Esophagus muscularis mucosa (tissue), 4 donors: ENCODE results near the gene VPS13C. TPM values are rescaled to one million over a fixed set of nuclear protein-coding genes. Genes with fewer than 3 reads are reported as not detected.
A peak's percentile ranks its signal among the peaks of the same experiment; 100 is the strongest.

Source experiments
- DNase-seq: peaks from one replicate; pipeline ENCODE4 v3.0.0-alpha.2; 2017; ENCODE audit errors: extremely low spot score
- H3K27ac ChIP-seq, 4 donors: fragments of 200-600 bp; sonication (generic); replicated peaks in 1 of 4; 1 replicate in 3 of 4; 2 replicates in 1 of 4; pipeline ENCODE4 v1.5.1; 2016 to 2019; ENCODE audit warnings: mild to moderate bottlenecking in 1 of 4
- H3K27me3 ChIP-seq, 4 donors: fragments of 200-600 bp; sonication (generic); one replicate each; pipeline versions ENCODE4 v1.5.1 to v1.6.0; 2016 to 2019
- H3K36me3 ChIP-seq, 4 donors: fragments of 200-600 bp; sonication (generic); one replicate each; pipeline ENCODE4 v1.5.1; 2016 to 2019
- H3K4me1 ChIP-seq, 4 donors: fragments of 200-600 bp; sonication (generic); one replicate each; pipeline ENCODE4 v1.5.1; 2016 to 2019
- H3K4me3 ChIP-seq, 4 donors: fragments of 200-600 bp; sonication (generic); 1 replicate in 2 of 4; 2 replicates in 2 of 4; pipeline ENCODE4 v1.5.1; 2016 to 2019; ENCODE audit warnings: mild to moderate bottlenecking in 4 of 4, moderate library complexity in 1 of 4
- H3K9me3 ChIP-seq, 4 donors: fragments of 200-600 bp; sonication (generic); 1 replicate in 3 of 4; 2 replicates in 1 of 4; pipeline ENCODE4 v1.5.1; 2016 to 2019
- EP300 ChIP-seq: sonication (generic); formaldehyde crosslinking; IDR thresholded peaks from one replicate; pipeline ENCODE4 v1.6.1; 2017; ENCODE audit warnings: antibody characterized with exemption
- POLR2A ChIP-seq: fragments of 450-650 bp; IDR thresholded peaks from one replicate; pipeline ENCODE4 v1.6.1; 2017; ENCODE audit warnings: antibody characterized with exemption, moderate library complexity, mild to moderate bottlenecking, low read depth
- POLR2AphosphoS5 ChIP-seq, 2 donors: sonication (generic); formaldehyde crosslinking; IDR thresholded peaks; one replicate each; pipeline ENCODE4 v1.6.1; 2017; ENCODE audit warnings: antibody characterized with exemption in 2 of 2
- WGBS: methylation state at CpG from one replicate; pipeline ENCODE4 v1.1.5; 2018; 5-methylcytosine and 5-hydroxymethylcytosine counted together
- intact Hi-C: fragments of 100-400 bp; cut with DNase I; formaldehyde crosslinking; loops from one replicate; pipeline ENCODE4 v1.15.1; 2023
- total RNA-seq, 4 donors: library from RNA; depleted of rRNA; stranded (reverse); fragments of >200 nt; gene quantifications; one replicate each; pipeline versions ENCODE4 v1.1.0 to v1.2.1, GENCODE V29; 2016
- TF ChIP-seq, protein P1 (sequence below), 3 experiments: fragments of 200-600 bp in 2 of 3; fragments of 450-650 bp in 1 of 3; sonication (generic) in 2 of 3; IDR thresholded peaks; one replicate each; pipeline ENCODE4 v1.5.1; 2017 to 2019; ENCODE audit warnings: antibody characterized with exemption in 3 of 3, mild to moderate bottlenecking in 2 of 3, moderate library complexity in 1 of 3

The VPS13C gene
- total RNA-seq, 4 donors from 2014 or later, result 58.5 to 86.0 (median 59.4) TPM

DNA sequence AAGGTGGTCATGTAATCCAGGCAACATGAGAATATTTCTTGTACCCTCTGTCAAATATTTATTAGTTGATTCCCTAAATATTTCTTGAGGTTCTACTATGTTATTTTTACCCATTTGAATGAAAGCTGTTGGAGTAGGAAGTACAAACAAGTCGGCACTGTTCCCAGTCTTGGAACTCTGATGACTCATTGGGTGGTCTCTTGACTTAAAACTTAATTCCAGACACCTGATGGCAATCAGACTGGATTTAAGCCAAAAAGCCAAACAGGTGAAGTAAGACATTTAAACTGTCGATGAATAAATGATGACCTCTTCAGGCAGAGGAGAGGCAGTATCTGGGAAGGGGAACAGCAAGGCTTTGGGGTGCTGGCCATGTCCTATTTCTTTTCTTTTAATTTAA is 29.4 kb upstream of the VPS13C start:
- 63% methylated on average over 2 of the region's 2 CpGs for WGBS
- Histone ChIP-seq H3K4me1 (peaks cover 0 to 13% (median 6%) of the 10 kb centered on the region in 4 donors), H3K27me3 (no peaks in the 10 kb centered on the region), H3K27ac (no peak overlapping the region), H3K9me3 (no peaks in the 10 kb centered on the region), H3K4me3 (no peak overlapping the region), H3K36me3 (no peaks in the 10 kb centered on the region)
- intact Hi-C loops, result no loop called here
- TF ChIP-seq EP300, result no peak
- TF ChIP-seq POLR2AphosphoS5 (IDR thresholded peaks at IDR 0.05), result no peak
- TF ChIP-seq, protein P1, sequence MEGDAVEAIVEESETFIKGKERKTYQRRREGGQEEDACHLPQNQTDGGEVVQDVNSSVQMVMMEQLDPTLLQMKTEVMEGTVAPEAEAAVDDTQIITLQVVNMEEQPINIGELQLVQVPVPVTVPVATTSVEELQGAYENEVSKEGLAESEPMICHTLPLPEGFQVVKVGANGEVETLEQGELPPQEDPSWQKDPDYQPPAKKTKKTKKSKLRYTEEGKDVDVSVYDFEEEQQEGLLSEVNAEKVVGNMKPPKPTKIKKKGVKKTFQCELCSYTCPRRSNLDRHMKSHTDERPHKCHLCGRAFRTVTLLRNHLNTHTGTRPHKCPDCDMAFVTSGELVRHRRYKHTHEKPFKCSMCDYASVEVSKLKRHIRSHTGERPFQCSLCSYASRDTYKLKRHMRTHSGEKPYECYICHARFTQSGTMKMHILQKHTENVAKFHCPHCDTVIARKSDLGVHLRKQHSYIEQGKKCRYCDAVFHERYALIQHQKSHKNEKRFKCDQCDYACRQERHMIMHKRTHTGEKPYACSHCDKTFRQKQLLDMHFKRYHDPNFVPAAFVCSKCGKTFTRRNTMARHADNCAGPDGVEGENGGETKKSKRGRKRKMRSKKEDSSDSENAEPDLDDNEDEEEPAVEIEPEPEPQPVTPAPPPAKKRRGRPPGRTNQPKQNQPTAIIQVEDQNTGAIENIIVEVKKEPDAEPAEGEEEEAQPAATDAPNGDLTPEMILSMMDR (IDR thresholded peaks at IDR 0.05), result no peak
- no peak for TF ChIP-seq POLR2A
- no peak for DNase-seq

DNA sequence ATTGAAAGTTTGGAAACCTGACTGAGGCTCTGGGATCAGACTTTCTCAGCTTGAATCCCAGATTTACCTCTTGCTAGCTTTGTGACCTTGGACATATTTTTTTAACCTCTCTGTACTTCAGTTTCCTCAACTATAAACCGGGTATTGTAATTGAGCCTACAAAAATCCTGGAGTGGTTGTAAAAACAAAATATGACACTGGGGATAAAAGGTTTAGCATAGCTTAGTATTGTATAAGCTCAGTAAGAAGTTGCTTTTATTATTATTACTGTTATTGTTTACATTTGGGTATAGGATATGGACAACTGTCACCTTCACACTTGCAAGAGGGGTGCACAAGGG is 28.1 kb upstream of the VPS13C start:
- Histone ChIP-seq H3K4me3 (no peak overlapping the region), H3K27me3 (no peaks in the 10 kb centered on the region), H3K9me3 (no peaks in the 10 kb centered on the region), H3K36me3 (no peaks in the 10 kb centered on the region), H3K27ac (no peak overlapping the region), H3K4me1 (peaks cover 0 to 13% (median 6%) of the 10 kb centered on the region in 4 donors)
- no peak for TF ChIP-seq POLR2AphosphoS5 (IDR thresholded peaks at IDR 0.05)
- no peak for TF ChIP-seq POLR2A
- TF ChIP-seq, protein P1 (IDR thresholded peaks at IDR 0.05), result no peak
- TF ChIP-seq EP300, result no peak
- 56% methylated on average over 1 of the region's 1 CpG for WGBS
- DNase-seq, result no peak
- intact Hi-C loops, result no loop called here

DNA sequence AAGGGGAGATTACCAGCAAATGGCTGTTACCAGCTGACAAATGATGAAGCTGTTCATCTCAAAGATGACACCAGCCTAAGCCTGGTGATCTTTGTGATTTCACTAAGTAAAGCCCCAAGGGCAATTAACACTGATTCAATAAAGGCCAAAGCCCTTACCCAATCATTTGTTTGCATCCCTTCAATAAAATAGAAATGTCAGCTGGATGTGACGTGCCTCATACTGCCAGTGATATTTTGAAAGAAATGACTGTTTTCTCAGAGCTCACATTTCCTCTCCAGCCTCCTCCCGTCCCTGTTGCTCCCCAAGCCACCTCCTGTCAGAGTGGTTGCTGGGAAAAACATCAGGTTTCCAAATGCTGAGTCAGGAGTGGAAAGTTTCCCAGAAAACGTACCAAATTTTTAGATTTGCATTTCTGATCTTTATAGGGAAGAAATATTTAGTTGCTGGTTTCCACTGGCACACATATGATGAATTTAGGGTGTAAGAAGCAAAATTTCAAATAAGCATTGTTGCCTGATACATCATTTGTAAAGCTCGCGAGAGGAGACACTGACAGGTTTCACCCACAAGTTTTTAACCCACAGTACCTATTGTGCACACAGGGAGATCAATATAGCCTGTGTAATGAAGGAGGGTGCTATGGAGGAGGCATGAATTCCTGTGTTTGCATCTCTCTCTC is 27.6 kb upstream of the VPS13C start:
- no peaks in the 10 kb centered on the region for H3K9me3 ChIP-seq
- TF ChIP-seq POLR2A (no peak), POLR2AphosphoS5 (IDR thresholded peaks at IDR 0.05) (peak in 1 of 2 donors; percentile 17)
- intact Hi-C loops, result no loop called here
- no peak overlapping the region for H3K4me3 ChIP-seq
- DNase-seq, result no peak
- peaks cover 0 to 13% (median 6%) of the 10 kb centered on the region in 4 donors for H3K4me1 ChIP-seq
- H3K36me3 ChIP-seq, result no peaks in the 10 kb centered on the region
- WGBS, result 46% methylated on average over 5 of the region's 5 CpGs
- H3K27me3 ChIP-seq, result no peaks in the 10 kb centered on the region
- no peak overlapping the region for H3K27ac ChIP-seq

DNA sequence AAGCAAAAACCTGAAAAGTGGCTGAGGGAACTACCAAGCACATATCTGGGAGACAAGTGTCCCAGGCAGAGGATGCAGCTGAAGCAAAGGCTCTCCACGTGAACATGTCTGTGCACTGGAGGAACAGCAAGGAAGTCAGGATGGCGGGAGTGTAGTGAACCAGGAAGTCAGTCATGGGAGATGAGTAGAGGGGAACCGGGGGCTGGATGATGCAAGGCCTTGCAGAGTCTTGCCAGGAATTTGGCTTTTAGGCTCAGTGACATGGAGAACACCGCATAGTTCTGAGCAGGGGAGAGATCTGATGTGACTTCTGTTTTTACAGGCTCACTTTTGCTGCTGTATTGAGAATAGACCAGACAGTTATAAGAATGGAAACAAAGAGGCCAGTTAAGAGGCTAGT is 25.5 kb upstream of the VPS13C start:
- Histone ChIP-seq H3K36me3 (no peaks in the 10 kb centered on the region), H3K27me3 (no peaks in the 10 kb centered on the region), H3K4me3 (no peak overlapping the region), H3K9me3 (no peaks in the 10 kb centered on the region), H3K4me1 (peaks cover 0 to 13% (median 6%) of the 10 kb centered on the region in 4 donors), H3K27ac (no peak overlapping the region)
- TF ChIP-seq POLR2A (no peak), EP300 (no peak), POLR2AphosphoS5 (IDR thresholded peaks at IDR 0.05) (no peak)
- TF ChIP-seq, protein P1 (IDR thresholded peaks at IDR 0.05), result no peak
- DNase-seq, result no peak
- intact Hi-C loops, result no loop called here
- 78% methylated on average over 4 of the region's 4 CpGs for WGBS

DNA sequence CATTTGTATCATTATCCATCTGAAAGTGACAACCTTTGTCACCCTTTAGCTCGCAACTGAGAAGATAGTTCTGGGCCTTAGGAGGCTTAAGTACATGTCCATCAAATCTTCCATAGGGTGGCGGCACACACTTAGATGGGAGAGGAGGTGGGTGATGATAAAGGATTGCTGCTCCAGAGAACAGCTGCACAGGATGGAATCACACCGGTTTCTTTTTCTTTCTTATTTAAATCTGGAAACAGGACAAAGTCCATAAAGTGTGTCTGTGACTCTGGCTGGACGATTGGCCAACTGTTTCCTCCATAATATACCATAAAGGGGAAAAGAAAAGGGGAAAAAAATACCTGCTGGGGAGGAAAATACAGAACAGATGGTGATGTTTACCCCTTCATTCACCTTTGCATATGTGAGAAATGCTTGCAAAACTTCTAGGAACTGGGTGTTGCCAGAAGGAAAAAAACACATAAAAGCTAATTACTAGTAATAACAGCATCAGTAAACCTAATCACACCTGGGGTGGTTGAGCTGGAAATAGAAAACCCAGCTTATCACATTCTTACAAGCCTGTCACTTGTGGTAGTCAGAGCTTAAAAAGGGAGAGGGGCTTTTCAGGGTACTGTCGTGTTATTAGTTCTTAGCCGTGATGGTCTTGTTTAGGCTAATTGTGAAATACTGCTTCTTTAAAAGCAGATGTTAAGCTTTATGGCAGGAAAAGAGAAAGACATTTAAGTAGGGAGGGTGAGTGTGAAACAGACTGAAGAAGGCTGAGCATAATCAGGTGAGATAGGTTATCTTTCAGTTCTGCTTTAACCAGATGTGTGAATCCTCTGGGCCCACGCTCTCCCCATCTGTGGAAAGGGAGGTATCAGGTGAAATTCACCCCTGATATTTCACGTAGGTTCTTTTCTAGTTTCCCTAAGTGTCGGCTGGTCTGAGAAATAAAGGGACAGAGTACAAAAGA is 23.2 kb upstream of the VPS13C start:
- H3K9me3 ChIP-seq, result no peaks in the 10 kb centered on the region
- 86% methylated on average over 9 of the region's 9 CpGs for WGBS
- H3K27me3 ChIP-seq, result no peaks in the 10 kb centered on the region
- no peak overlapping the region for H3K4me3 ChIP-seq
- H3K27ac ChIP-seq, result no peak overlapping the region
- no peak for TF ChIP-seq POLR2A
- TF ChIP-seq EP300, result no peak
- no peak for TF ChIP-seq POLR2AphosphoS5 (IDR thresholded peaks at IDR 0.05)
- TF ChIP-seq, protein P1 (IDR thresholded peaks at IDR 0.05), result no peak
- peaks cover 0 to 13% (median 5%) of the 10 kb centered on the region in 4 donors for H3K4me1 ChIP-seq
- no peaks in the 10 kb centered on the region for H3K36me3 ChIP-seq
- intact Hi-C loops, result no loop called here
- DNase-seq, result no peak
